Sciatic nerve (tissue), 2 donors: Measurements from ENCODE around the gene LILRB4. TPM values are rescaled to one million over a fixed set of nuclear protein-coding genes. Genes with fewer than 3 reads are reported as not detected.
"Not testable (repeated sequence)": the region's sequence is repeated elsewhere in the genome, so short reads cannot be mapped to it uniquely, and the experiment has no call there.

Source experiments
- ATAC-seq: fragments of 200-7000 bp; cut with Tn5 transposase; one replicate; pipeline ENCODE4 v1.9.1; 2020; ENCODE audit warnings: mild to moderate bottlenecking, moderate library complexity
- DNase-seq: peaks from one replicate; pipeline ENCODE4 v3.0.0-alpha.2; 2020; ENCODE audit warnings: low spot score
- intact Hi-C: fragments of 100-400 bp; cut with DNase I; formaldehyde crosslinking; loops from one replicate; pipeline ENCODE4 v1.14.2; 2022
- microRNA-seq: library from miRNA; unstranded; fragments of <30 nt; microRNA quantifications from one replicate; pipeline ENCODE4 v1.2.0, GENCODE V29; 2020
- total RNA-seq: library from RNA; stranded (reverse); fragmentation: NEBNext Ultra II Directional; extraction: Animal tissue kit (Norgen Biotek cat#: 25700); gene quantifications from one replicate; pipeline ENCODE4 v1.2.1, GENCODE V29; 2021
- donor health status: DM: no; HTN: no; CAD: no.
- donor health status: DM: no; HTN: no; CAD: no.

LILRB4 gene
- total RNA-seq, 1 donor from 2014 or later: 5.5 TPM

- intact Hi-C loops, ATAC-seq, DNase-seq: not testable (repeated sequence)
Observed at GRCh38 chr19:54681596-54681995, 18.8 kb downstream of the LILRB4 start.

GRCh38 chr19:54682306-54682856, 19.6 kb downstream of the LILRB4 start:
- ATAC-seq (no peak), DNase-seq (no peak)
- intact Hi-C loops: no loop called here

- DNase-seq (no peak), ATAC-seq (no peak)
- intact Hi-C loops: no loop called here
Observed at GRCh38 chr19:54684527-54684926, 21.7 kb downstream of the LILRB4 start.

DNA sequence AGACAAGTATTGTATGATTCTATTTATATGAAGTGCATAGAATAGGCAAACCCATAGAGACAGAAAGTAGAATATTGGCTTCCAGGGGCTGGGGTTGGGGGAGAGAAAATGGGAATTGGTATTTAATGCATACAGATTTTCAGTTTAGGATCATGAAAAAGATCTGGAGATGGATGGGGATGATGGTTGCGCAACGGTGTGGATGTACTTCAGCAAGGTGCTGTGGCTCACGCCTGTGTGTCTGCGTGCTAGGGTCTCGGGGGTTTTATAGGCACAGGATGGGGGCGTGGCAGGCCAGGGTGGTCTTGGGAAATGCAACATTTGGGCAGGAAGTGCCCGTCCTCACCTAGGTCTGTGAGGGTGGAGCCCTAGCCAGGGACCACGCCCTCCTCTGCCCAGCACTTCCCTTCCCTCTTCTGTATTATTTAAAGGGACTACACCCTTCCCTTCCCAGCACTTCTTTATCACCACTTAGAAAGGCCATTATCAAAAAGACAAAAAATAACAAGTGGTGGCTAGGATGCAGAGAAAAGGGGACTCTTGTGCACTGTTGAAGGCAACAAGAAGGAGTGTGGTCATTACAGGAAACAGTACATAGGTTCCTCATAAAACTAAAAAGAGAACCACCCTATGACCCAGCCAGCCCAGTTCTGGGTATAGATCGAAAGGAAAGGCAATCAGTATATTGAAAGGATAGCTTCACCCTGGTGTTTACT, 29.0 kb downstream of the LILRB4 start:
- ATAC-seq (no peak), DNase-seq (no peak)
- intact Hi-C loops: no loop called here

DNA sequence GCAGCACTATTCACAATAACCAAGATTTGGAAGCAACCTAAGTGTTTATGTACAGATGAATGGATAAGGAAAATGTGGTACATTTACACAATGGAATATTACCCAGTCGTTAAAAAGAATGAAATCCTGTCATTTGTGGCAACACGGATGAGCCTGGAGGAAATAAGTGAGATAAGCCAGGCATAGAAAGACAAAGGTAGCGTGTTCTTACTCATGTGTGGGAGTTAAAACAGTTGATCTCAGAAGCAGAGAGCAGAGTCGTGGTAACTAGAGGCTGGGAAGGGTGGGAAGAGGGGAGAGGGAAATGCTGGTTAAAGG, 29.5 kb downstream of the LILRB4 start:
- DNase-seq: no peak
- no peak for ATAC-seq
- intact Hi-C loops: no loop called here

GRCh38 chr19:54694648-54695047, 31.9 kb downstream of the LILRB4 start:
- intact Hi-C loops: no loop called here
- ATAC-seq (no peak), DNase-seq (no peak)

DNA sequence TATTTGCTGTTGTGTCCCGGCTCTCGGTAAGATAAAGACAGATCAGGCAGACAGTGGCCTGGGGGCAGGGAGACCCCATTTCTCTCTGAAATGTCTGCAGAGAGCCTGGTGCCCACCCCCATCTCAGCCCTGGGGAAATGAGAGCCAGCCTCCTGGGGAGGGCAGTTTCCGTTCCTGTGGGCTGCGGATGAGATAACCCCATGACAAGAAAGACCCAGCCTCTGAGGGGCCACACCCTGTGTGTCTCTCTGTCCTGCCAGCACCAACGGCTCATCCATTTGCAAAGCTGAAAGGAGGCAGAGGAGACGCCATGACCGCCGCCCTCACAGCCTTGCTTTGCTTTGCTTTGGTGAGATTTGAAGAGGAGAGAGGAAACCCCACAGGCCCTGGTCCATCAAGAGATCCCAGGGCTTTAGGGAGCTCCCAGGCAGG, 33.3 kb downstream of the LILRB4 start:
- intact Hi-C loops: no loop called here
- DNase-seq (no peak), ATAC-seq (no peak)

DNA sequence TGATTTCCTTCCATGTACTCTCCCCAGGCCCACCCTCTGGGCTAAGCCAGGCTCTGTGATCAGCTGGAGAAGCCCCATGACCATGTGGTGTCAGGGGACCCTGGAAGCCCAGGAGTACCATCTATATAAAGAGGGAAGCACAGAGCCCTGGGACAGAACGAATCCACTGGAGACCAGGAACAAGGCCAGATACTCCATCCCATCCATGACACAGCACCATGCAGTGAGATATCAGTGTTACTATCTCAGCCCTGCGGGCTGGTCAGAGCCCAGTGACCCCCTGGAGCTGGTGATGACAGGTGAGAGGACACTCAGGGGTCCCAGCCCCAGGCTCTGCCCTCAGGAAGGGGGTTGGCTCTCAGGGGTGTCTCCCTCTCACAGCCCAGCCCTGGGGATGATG, 34.0 kb downstream of the LILRB4 start:
- no peak for DNase-seq
- intact Hi-C loops: no loop called here
- ATAC-seq: no peak

DNA sequence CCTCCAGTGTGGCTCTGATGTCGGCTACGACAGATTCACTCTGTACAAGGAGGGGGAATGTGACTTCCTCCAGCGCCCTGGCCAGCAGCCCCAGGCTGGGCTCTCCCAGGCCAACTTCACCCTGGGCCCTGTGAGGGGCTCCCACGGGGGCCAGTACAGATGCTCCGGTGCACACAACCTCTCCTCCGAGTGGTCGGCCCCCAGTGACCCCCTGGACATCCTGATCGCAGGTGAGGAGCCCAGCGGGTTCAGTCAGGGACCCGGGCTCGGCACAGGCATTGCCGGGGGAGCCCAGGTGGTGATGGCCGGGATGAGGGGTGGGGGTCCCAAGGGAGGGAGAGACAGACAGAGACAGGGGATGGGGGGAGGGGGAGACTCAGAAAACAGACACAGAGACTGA, 34.9 kb downstream of the LILRB4 start:
- intact Hi-C loops, DNase-seq, ATAC-seq: not testable (repeated sequence)

GRCh38 chr19:54704928-54705327, 42.1 kb downstream of the LILRB4 start:
- intact Hi-C loops: no loop called here
- DNase-seq (no peak), ATAC-seq (no peak)

GRCh38 chr19:54707962-54708361, 45.2 kb downstream of the LILRB4 start:
- ATAC-seq: no peak
- DNase-seq: no peak
- intact Hi-C loops: no loop called here

- DNase-seq (no peak), ATAC-seq (no peak)
- intact Hi-C loops: no loop called here
Observed at GRCh38 chr19:54708781-54709180, 46.0 kb downstream of the LILRB4 start.

DNA sequence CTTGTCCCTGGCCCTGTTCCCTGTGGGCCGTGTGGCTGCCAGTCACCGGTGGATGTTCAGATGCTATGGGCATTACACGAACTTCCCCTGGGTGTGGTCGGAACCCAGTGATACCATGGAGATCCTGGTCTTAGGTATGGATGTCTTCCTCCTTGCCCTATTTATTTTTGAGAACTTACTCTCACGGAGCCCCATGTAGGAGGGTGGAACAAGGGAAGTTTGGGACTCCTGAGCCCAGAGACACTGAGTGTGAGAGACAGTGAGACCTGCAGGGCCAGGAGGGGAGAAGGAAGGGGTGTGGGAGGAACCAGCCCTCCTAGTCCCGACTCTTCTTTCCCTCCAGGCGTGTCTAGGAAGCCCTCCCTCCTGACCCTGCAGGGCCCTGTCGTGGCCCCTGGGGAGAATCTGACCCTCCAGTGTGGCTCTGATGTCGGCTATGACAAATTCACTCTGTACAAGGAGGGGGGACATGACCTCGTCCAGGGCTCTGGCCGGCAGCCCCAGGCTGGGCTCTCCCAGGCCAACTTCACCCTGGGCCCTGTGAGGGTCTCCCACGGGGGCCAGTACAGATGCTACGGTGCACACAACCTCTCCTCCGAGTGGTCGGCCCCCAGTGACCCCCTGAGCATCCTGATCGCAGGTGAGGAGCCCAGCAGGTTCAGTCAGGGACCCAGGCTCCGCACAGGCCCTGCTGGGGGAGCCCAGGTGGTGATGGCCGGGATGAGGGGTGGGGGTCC, 46.6 kb downstream of the LILRB4 start:
- no peak for ATAC-seq
- no peak for DNase-seq
- intact Hi-C loops: no loop called here

DNA sequence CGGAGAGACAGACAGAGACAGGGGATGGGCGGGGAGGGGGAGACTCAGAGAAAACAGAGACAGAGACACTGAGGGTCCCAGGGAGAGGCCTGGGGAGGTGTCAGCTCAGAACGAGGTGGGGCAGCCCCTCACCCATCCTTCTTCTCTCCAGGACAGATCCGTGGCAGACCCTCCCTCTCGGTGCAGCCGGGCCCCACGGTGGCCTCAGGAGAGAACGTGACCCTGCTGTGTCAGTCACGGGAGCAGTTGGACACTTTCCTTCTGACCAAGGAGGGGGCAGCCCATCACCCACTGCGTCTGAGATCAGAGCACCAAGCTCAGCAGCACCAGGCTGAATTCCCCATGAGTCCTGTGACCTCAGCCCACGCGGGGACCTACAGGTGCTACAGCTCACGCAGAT, 47.2 kb downstream of the LILRB4 start:
- ATAC-seq, intact Hi-C loops, DNase-seq: not testable (repeated sequence)

Small RNA genes lying within 50 kb of the gene (microRNA-seq; reads per million reads assigned to microRNA genes)
- gene MIR8061: not detected

Other genes starting within 250 kb of the LILRB4 start
- gene TTYH1, start 247.5 kb upstream of the LILRB4 start, total RNA-seq: 72.2 TPM
- gene LENG8, start 213.8 kb upstream of the LILRB4 start, total RNA-seq: 305 TPM
- gene LENG9, start 199.2 kb upstream of the LILRB4 start, total RNA-seq: 6.0 TPM
- 52.8 TPM for gene CDC42EP5, start 189.7 kb upstream of the LILRB4 start, total RNA-seq
- 1.1 TPM for gene LAIR2, start 160.2 kb upstream of the LILRB4 start, total RNA-seq
- gene LILRA2, start 89.2 kb upstream of the LILRB4 start, total RNA-seq: 5.3 TPM
- gene LILRA1, start 69.4 kb upstream of the LILRB4 start, total RNA-seq: 2.3 TPM
- 10.7 TPM for gene LILRB1, start 32.5 kb upstream of the LILRB4 start, total RNA-seq
- not detected for gene KIR3DL3, start 61.5 kb downstream of the LILRB4 start, total RNA-seq
- not detected for gene KIR2DL3, start 75.5 kb downstream of the LILRB4 start, total RNA-seq
- gene KIR2DL1, start 106.8 kb downstream of the LILRB4 start, total RNA-seq: not detected
- gene KIR2DL4, start 140.6 kb downstream of the LILRB4 start, total RNA-seq: not detected
- not detected for gene KIR3DL1, start 153.5 kb downstream of the LILRB4 start, total RNA-seq
- gene KIR2DS4, start 169.7 kb downstream of the LILRB4 start, total RNA-seq: not detected
- not detected for gene KIR3DL2, start 187.5 kb downstream of the LILRB4 start, total RNA-seq
- 5.2 TPM for gene FCAR, start 211.2 kb downstream of the LILRB4 start, total RNA-seq
- gene NCR1, start 243.2 kb downstream of the LILRB4 start, total RNA-seq: 0.45 TPM